ENCODE results near the gene AFDN. TPM values are rescaled to one million over a fixed set of nuclear protein-coding genes. Genes with fewer than 3 reads are reported as not detected.

Gene AFDN
- total RNA-seq, 1 experiment from 2014 or later = 182 TPM

GRCh38 chr6:167802339-167802738, 24.4 kb upstream of the AFDN start:
- CTCF ChIA-PET = no interaction called here
- POLR2A ChIA-PET = no interaction called here
- Mint-ChIP-seq H3K4me1 (peaks cover 25% of the 10 kb centered on the region), H3K9me3 (no peaks in the 10 kb centered on the region), H3K27me3 (ENCODE audit: low read depth) (no peaks in the 10 kb centered on the region; the same call in 1 of the 2 replicates), H3K36me3 (no peaks in the 10 kb centered on the region), H3K4me3 (no peak overlapping the region), H3K27ac (no peak overlapping the region)
- DNase-seq (ENCODE audit: low spot score) (no peak), ATAC-seq (no peak)
- TF ChIP-seq NFYB (CRISPR knock-in tag; conservative IDR thresholded peaks at IDR 0.05; ENCODE audit: low read depth) (no peak), PRRX2 (CRISPR knock-in tag; IDR thresholded peaks at IDR 0.05) (no peak), NFATC4 (CRISPR knock-in tag; IDR thresholded peaks at IDR 0.05) (no peak), MAX (CRISPR knock-in tag; IDR thresholded peaks at IDR 0.05) (no peak), GRHL2 (CRISPR knock-in tag; IDR thresholded peaks at IDR 0.05; ENCODE audit: insufficient replicate concordance, severe bottlenecking) (no peak), CTCF (IDR thresholded peaks at IDR 0.05) (no peak), ATF3 (CRISPR knock-in tag; conservative IDR thresholded peaks at IDR 0.05) (no peak), SP1 (CRISPR knock-in tag; conservative IDR thresholded peaks at IDR 0.05) (no peak), IRF1 (CRISPR knock-in tag; IDR thresholded peaks at IDR 0.05) (no peak), ZNF425 (CRISPR knock-in tag; conservative IDR thresholded peaks at IDR 0.05) (no peak), RELA (CRISPR knock-in tag; IDR thresholded peaks at IDR 0.05; ENCODE audit: borderline replicate concordance) (no peak), TEAD4 (CRISPR knock-in tag; IDR thresholded peaks at IDR 0.05) (no peak), ZNF219 (CRISPR knock-in tag; IDR thresholded peaks at IDR 0.05; ENCODE audit: borderline replicate concordance) (no peak), ZMAT4 (CRISPR knock-in tag; IDR thresholded peaks at IDR 0.05) (no peak), IRF2 (CRISPR knock-in tag; IDR thresholded peaks at IDR 0.05; ENCODE audit: borderline replicate concordance, low read depth) (no peak), FOXK1 (CRISPR knock-in tag; IDR thresholded peaks at IDR 0.05) (no peak), ZNF138 (CRISPR knock-in tag; conservative IDR thresholded peaks at IDR 0.05) (no peak)

GRCh38 chr6:167803816-167804215, 22.9 kb upstream of the AFDN start:
- ATAC-seq (no peak), DNase-seq (ENCODE audit: low spot score) (no peak)
- no peak for TF ChIP-seq ZNF423 (CRISPR knock-in tag; IDR thresholded peaks at IDR 0.05)
- TF ChIP-seq SMAD3 (CRISPR knock-in tag; IDR thresholded peaks at IDR 0.05; ENCODE audit: borderline replicate concordance) = no peak
- TF ChIP-seq NR1H2 (CRISPR knock-in tag; IDR thresholded peaks at IDR 0.05) = no peak
- no peak for TF ChIP-seq CTCF (IDR thresholded peaks at IDR 0.05)
- TF ChIP-seq GTF2I (CRISPR knock-in tag; conservative IDR thresholded peaks at IDR 0.05) = no peak
- no peak for TF ChIP-seq ZNF512 (CRISPR knock-in tag; IDR thresholded peaks at IDR 0.05; ENCODE audit: borderline replicate concordance)
- TF ChIP-seq ELF4 (CRISPR knock-in tag; IDR thresholded peaks at IDR 0.05; ENCODE audit: low read depth) = no peak
- no peak for TF ChIP-seq ZNF138 (CRISPR knock-in tag; conservative IDR thresholded peaks at IDR 0.05)
- no peak for TF ChIP-seq TP53 (CRISPR knock-in tag; IDR thresholded peaks at IDR 0.05)
- TF ChIP-seq GABPB1 (CRISPR knock-in tag; IDR thresholded peaks at IDR 0.05) = no peak
- TF ChIP-seq PREB (CRISPR knock-in tag; IDR thresholded peaks at IDR 0.05; ENCODE audit: borderline replicate concordance) = no peak
- TF ChIP-seq CREB1 (CRISPR knock-in tag; IDR thresholded peaks at IDR 0.05) = no peak
- Mint-ChIP-seq H3K27me3 (ENCODE audit: low read depth) (no peaks in the 10 kb centered on the region; the same call in 1 of the 2 replicates), H3K4me1 (peaks cover 13% of the 10 kb centered on the region), H3K9me3 (no peaks in the 10 kb centered on the region), H3K27ac (no peak overlapping the region), H3K36me3 (no peaks in the 10 kb centered on the region), H3K4me3 (no peak overlapping the region)
- CTCF ChIA-PET = no interaction called here
- POLR2A ChIA-PET = no interaction called here
